Endothelial cell of umbilical vein (primary cell): ENCODE data around the gene ITPR2. TPM values are rescaled to one million over a fixed set of nuclear protein-coding genes. Genes with fewer than 3 reads are reported as not detected.

ENCODE experiments used
- BruUV-seq: library from RNA; stranded (reverse); fragments of 400-500 nt; replicated peaks from 2 replicates; lab custom pipeline; 2021; lab: Mats Ljungman, UMichigan
- CTCF ChIA-PET: fragments of 300-600, 350-600 bp; sonication (Branson Sonifier 250); formaldehyde crosslinking; loops from one replicate; lab custom pipeline; 2021; ENCODE audit warnings: antibody characterized with exemption, inconsistent platforms; lab: Charles Lee
- POLR2A ChIA-PET: fragments of 300-600, 350-600 bp; sonication (Branson Sonifier 250); formaldehyde crosslinking; loops from one replicate; lab custom pipeline; 2021; ENCODE audit warnings: antibody characterized with exemption, inconsistent platforms; lab: Charles Lee
- DNase-seq: peaks from one replicate; pipeline ENCODE4 v3.0.0-alpha.2; 2011; ENCODE audit warnings: low read depth, low spot score
- FAIRE-seq: peaks from 2 replicates; lab custom pipeline; 2011; peaks lifted over from hg19 to GRCh38; lab: Jason Lieb, UNC
- H2AFZ ChIP-seq: 2 replicates; pipeline ENCODE4 v1.6.0; 2012; ENCODE audit warnings: low read depth, low read length, control low read depth, inconsistent platforms
- H3K27ac ChIP-seq: 2 replicates; pipeline ENCODE4 v1.5.1; 2011; ENCODE audit warnings: low read depth, mild to moderate bottlenecking, control low read depth, low read length, moderate library complexity; ENCODE audit not compliant: insufficient read depth
- H3K27me3 ChIP-seq, 2 experiments: 2 replicates each; pipeline versions ENCODE4 v1.6.0 to v1.6.1; 2011; ENCODE audit warnings: low read length in 2 of 2, mixed read lengths in 1 of 2; ENCODE audit not compliant: control insufficient read depth in 2 of 2, insufficient read depth in 2 of 2
- H3K36me3 ChIP-seq, 2 experiments: 2 replicates in 1 of 2; 3 replicates in 1 of 2; pipeline ENCODE4 v1.5.1; 2011; ENCODE audit warnings: low read length in 2 of 2, mild to moderate bottlenecking in 1 of 2, moderate library complexity in 1 of 2; ENCODE audit not compliant: control insufficient read depth in 2 of 2, insufficient read depth in 2 of 2; ENCODE audit errors: extremely low read depth in 1 of 2
- H3K4me1 ChIP-seq: 3 replicates; pipeline ENCODE4 v1.5.1; 2011; ENCODE audit warnings: mild to moderate bottlenecking, low read length; ENCODE audit not compliant: control insufficient read depth, insufficient read depth; ENCODE audit errors: extremely low read depth
- H3K4me2 ChIP-seq: 2 replicates; pipeline ENCODE4 v1.6.1; 2011; ENCODE audit warnings: low read length, control low read depth, mixed read lengths; ENCODE audit not compliant: insufficient read depth
- H3K4me3 ChIP-seq, 3 experiments: fragments of 200-600 bp in 1 of 3; sonication (generic), shearing (Covaris generic) in 1 of 3; replicated peaks in 1 of 3; 2 replicates each; pipeline ENCODE4 v1.5.1; 2011 to 2016; ENCODE audit warnings: control low read depth in 3 of 3, low read length in 3 of 3, mild to moderate bottlenecking in 2 of 3, inconsistent platforms in 1 of 3, low read depth in 1 of 3, moderate library complexity in 1 of 3; ENCODE audit not compliant: insufficient read depth in 1 of 3
- H3K79me2 ChIP-seq: 2 replicates; pipeline ENCODE4 v1.6.0; 2012; ENCODE audit warnings: low read length, inconsistent platforms; ENCODE audit not compliant: control insufficient read depth, insufficient read depth
- H3K9ac ChIP-seq: replicated peaks from 2 replicates; pipeline ENCODE3; 2011; ENCODE audit warnings: low read length, control low read depth; ENCODE audit not compliant: insufficient read depth; ENCODE audit errors: extremely low read depth
- H3K9me1 ChIP-seq: replicated peaks from 3 replicates; pipeline ENCODE4 v1.6.0; 2011; ENCODE audit warnings: mild to moderate bottlenecking, low read length; ENCODE audit not compliant: control insufficient read depth, insufficient read depth; ENCODE audit errors: extremely low read depth
- H3K9me3 ChIP-seq: replicated peaks from 2 replicates; pipeline ENCODE4 v1.5.1; 2012; ENCODE audit warnings: low read length, inconsistent platforms; ENCODE audit not compliant: control insufficient read depth, insufficient read depth
- H4K20me1 ChIP-seq: replicated peaks from 2 replicates; pipeline ENCODE3; 2011; ENCODE audit warnings: mild to moderate bottlenecking, low read length; ENCODE audit not compliant: control insufficient read depth, insufficient read depth; ENCODE audit errors: extremely low read depth
- EZH2 ChIP-seq: IDR thresholded peaks from 2 replicates; pipeline ENCODE4 v1.6.1; 2012; ENCODE audit warnings: borderline replicate concordance, low read depth, mild to moderate bottlenecking, moderate library complexity, low read length, inconsistent platforms; ENCODE audit not compliant: severe bottlenecking
- FOS ChIP-seq: IDR thresholded peaks from 2 replicates; pipeline ENCODE4 v1.6.1; 2011; ENCODE audit warnings: mild to moderate bottlenecking, low read length, moderate library complexity, borderline replicate concordance; ENCODE audit not compliant: insufficient read depth
- GATA2 ChIP-seq: IDR thresholded peaks from 2 replicates; pipeline ENCODE4 v1.7.0; 2011; ENCODE audit warnings: low read depth, mild to moderate bottlenecking, moderate library complexity, mixed read lengths, low read length; ENCODE audit not compliant: insufficient read length, insufficient read depth
- JUN ChIP-seq: IDR thresholded peaks from 2 replicates; pipeline ENCODE4 v1.6.1; 2011; ENCODE audit warnings: borderline replicate concordance, low read depth; ENCODE audit not compliant: insufficient read length, insufficient read depth
- MYC ChIP-seq: IDR thresholded peaks from one replicate; pipeline ENCODE4 v1.6.1; 2011; ENCODE audit warnings: mild to moderate bottlenecking, low read depth, low read length
- POLR2A ChIP-seq: IDR thresholded peaks from 2 replicates; pipeline ENCODE4 v1.6.1; 2012; ENCODE audit warnings: low read depth, mild to moderate bottlenecking, control low read depth, low read length
- POLR2AphosphoS5 ChIP-seq: IDR thresholded peaks from 2 replicates; pipeline ENCODE4 v1.6.1; 2012; ENCODE audit warnings: low read depth, mild to moderate bottlenecking, control low read depth, low read length, moderate library complexity; ENCODE audit not compliant: insufficient read depth
- dilution Hi-C: fragments of 300-500 bp; cut with MboI; formaldehyde crosslinking; loops from one replicate; pipeline ENCODE4 v1.15.0; 2019; ENCODE audit warnings: low sequenced_read_pairs; ENCODE audit not compliant: extremely low pct_ligation_motif_present
- intact Hi-C: fragments of 100-400 bp; cut with micrococcal nuclease; formaldehyde crosslinking; loops from one replicate; pipeline ENCODE4 v1.10.0; 2022
- polyA plus RNA-seq, 4 experiments: library from polyadenylated mRNA; depleted of rRNA in 3 of 4; stranded (reverse) in 3 of 4; unstranded in 1 of 4; fragments of >200 nt; gene quantifications; 2 replicates each; pipeline versions ENCODE4 v1.2.1 to v1.2.3, GENCODE V29; 2011 to 2012; ENCODE audit warnings: missing spikeins in 1 of 4
- total RNA-seq: library from RNA; stranded (reverse); gene quantifications from 2 replicates; pipeline ENCODE4 v1.2.3, GENCODE V29; 2021
- TF ChIP-seq, protein P1 (sequence below): IDR thresholded peaks from 2 replicates; pipeline ENCODE4 v1.6.1; 2011; ENCODE audit not compliant: insufficient read depth, insufficient read length
- TF ChIP-seq, protein P2 (sequence below), 2 donors: IDR thresholded peaks; 1 replicate in 1 of 2; 2 replicates in 1 of 2; pipeline ENCODE4 v1.5.1; 2011; ENCODE audit warnings: low read length in 2 of 2, mild to moderate bottlenecking in 2 of 2, moderate library complexity in 2 of 2, control low read depth in 1 of 2, inconsistent platforms in 1 of 2, low read depth in 1 of 2; ENCODE audit not compliant: insufficient read depth in 1 of 2; ENCODE audit errors: extremely low read depth in 1 of 2

Gene ITPR2
- total and polyA plus RNA-seq, 2 donors (not counting 3 experiments of a cell fraction or from before 2014, with no cell fraction given): 16.2 to 86.8 TPM

DNA sequence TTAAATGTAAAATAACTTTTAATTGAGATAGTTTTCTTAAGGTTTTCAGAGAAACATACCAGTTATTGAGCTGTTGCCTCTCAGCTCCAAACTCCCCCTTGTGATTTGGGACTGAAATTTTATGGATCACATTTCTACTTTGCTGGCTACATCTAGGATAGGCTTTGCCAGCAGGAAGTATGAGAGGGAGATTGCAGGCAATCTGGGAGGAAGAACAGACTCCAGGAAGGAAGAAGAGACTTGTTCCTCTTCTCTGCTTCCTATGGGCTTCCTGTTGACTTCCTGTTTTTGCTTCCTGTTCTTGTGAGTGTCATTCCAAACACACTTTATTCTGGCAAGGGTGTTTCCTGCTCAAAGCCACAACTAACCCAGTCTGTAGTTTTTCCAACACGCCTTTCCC, 312.9 kb downstream of the ITPR2 start:
- intact Hi-C loops: loop anchor here (10.0 kb wide), 1 partner anchor 395 kb away; the partner anchor contains the start of gene BHLHE41
- Histone ChIP-seq H3K9me1 (no peaks in the 10 kb centered on the region), H3K36me3 (peaks cover 0 to 2% of the 10 kb centered on the region in 2 experiments), H3K4me2 (no peak overlapping the region), H3K79me2 (no peaks in the 10 kb centered on the region), H3K4me1 (peaks cover 8% of the 10 kb centered on the region), H3K9ac (no peak overlapping the region), H4K20me1 (no peaks in the 10 kb centered on the region), H3K27me3 (no peaks in the 10 kb centered on the region), H3K4me3 (no peak overlapping the region), H3K9me3 (no peaks in the 10 kb centered on the region), H2AFZ (no peak overlapping the region), H3K27ac (no peak overlapping the region)
- BruUV-seq: no TSS peak
- no peak for FAIRE-seq
- ChIA-PET CTCF (interaction anchor here (0.8 to 1.6 kb wide), 7 partner anchors 10 to 401 kb away, joined by 3 to 6 read pairs (median 3); no protein-coding TSS in a partner anchor), POLR2A (no interaction called here)
- dilution Hi-C loops: no loop called here
- no peak for TF ChIP-seq FOS
- TF ChIP-seq POLR2A: no peak
- no peak for TF ChIP-seq GATA2
- TF ChIP-seq EZH2: no peak
- TF ChIP-seq POLR2AphosphoS5: no peak
- TF ChIP-seq JUN: no peak
- TF ChIP-seq, protein P1, sequence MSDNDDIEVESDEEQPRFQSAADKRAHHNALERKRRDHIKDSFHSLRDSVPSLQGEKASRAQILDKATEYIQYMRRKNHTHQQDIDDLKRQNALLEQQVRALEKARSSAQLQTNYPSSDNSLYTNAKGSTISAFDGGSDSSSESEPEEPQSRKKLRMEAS: no peak
- no peak for TF ChIP-seq MYC
- TF ChIP-seq, protein P2, sequence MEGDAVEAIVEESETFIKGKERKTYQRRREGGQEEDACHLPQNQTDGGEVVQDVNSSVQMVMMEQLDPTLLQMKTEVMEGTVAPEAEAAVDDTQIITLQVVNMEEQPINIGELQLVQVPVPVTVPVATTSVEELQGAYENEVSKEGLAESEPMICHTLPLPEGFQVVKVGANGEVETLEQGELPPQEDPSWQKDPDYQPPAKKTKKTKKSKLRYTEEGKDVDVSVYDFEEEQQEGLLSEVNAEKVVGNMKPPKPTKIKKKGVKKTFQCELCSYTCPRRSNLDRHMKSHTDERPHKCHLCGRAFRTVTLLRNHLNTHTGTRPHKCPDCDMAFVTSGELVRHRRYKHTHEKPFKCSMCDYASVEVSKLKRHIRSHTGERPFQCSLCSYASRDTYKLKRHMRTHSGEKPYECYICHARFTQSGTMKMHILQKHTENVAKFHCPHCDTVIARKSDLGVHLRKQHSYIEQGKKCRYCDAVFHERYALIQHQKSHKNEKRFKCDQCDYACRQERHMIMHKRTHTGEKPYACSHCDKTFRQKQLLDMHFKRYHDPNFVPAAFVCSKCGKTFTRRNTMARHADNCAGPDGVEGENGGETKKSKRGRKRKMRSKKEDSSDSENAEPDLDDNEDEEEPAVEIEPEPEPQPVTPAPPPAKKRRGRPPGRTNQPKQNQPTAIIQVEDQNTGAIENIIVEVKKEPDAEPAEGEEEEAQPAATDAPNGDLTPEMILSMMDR (IDR thresholded peaks at IDR 0.05; ENCODE audit: extremely low read depth in 1 of 2, insufficient read depth in 1 of 2, low read depth in 1 of 2, low read length in 2 of 2): no peak
- DNase-seq: no peak
